DMS153 (cell line): ENCODE data around the gene DBH.

Experiments used
- DNase-seq: peaks from one replicate; lab custom pipeline; 2025; lab: John Stamatoyannopoulos, UW

DBH gene

DNA sequence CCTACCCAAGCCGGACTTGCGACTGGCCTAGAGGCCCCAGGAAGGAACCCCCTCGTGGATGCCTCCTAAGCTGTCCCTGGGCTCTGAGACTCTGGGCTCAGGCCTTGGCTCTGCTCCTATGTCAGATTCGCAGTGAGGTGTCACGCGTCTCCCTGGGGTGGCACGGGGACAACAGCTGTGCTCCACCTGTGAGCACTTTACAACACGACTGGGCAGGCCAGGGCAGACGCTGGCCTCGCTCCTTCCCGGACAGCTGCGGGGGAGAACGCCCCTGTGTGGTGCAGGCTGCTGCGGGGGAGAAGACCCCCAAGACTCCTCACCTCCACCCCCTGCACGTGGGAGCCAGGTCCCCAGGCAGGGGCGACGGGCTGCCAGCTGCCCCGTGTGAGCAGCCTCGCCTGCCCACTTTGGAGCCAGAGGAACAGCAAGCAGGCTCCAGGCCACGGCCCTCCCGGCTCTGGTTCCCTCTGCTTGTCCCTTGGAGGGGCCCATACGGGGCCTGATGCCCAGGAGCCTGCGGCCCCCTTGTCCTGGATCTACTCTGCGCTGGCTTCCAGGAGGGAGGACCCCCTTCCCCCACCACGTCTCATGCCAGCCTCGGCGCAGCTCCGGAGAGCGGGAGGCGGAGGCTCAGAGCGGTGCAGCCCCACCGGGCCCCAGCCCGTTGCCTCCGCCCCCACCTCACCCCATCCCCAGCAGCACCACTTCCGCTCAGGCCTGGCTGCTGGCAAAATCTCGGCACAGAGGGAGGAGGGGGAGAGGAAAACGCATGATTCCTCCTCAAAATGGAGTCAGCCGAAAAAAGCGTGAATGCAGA lies 66.0 kb downstream of the DBH start:
- peak; percentile 50 for DNase-seq

DNA sequence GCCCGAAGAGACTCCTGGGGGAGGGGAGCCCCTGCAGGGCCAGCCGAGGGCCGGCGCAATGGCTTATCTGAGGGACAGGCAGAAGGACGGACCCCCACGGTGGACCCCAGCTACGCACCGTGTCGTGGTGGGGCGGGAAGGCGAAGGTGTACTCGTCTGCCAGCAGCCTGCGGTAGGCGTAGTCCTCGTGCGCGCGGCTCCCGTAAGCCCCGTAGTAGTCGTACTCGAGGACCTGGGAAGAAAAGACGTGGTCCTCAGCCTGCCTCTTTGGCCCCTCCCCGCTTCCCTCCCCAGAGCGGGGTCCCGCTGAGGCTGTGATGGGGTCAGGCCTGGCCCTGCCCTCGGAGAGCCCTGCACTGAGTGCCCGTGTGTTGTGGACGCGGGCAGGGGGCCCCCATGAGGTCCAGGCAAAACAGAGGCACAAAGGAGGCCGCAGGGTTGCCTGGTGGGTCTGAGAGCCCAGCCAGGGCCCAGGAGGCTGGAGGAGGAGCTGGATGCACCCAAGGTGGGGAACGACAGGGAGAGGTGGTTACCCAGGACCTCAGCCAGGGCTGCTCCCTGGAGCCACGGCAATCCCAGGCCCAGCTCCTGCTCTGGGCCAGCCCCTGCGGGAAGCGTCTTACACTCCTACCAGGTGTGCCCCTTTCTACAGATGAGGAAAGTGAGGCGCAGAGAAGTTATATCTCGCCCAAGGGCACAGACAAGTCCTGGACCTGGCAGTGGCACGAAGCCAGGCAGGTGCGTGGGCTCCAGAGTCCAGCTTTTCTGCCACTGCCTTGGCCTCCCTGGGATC lies 66.8 kb downstream of the DBH start:
- DNase-seq, result no peak

- DNase-seq, result peak; percentile 29
Observed at GRCh38 chr9:133703591-133704399, 67.6 kb downstream of the DBH start.

- no peak for DNase-seq
Observed at GRCh38 chr9:133704711-133705181, 68.6 kb downstream of the DBH start.

GRCh38 chr9:133705576-133705975 lies 69.4 kb downstream of the DBH start:
- DNase-seq, result no peak

GRCh38 chr9:133706307-133707050 lies 70.3 kb downstream of the DBH start:
- DNase-seq, result no peak

DNA sequence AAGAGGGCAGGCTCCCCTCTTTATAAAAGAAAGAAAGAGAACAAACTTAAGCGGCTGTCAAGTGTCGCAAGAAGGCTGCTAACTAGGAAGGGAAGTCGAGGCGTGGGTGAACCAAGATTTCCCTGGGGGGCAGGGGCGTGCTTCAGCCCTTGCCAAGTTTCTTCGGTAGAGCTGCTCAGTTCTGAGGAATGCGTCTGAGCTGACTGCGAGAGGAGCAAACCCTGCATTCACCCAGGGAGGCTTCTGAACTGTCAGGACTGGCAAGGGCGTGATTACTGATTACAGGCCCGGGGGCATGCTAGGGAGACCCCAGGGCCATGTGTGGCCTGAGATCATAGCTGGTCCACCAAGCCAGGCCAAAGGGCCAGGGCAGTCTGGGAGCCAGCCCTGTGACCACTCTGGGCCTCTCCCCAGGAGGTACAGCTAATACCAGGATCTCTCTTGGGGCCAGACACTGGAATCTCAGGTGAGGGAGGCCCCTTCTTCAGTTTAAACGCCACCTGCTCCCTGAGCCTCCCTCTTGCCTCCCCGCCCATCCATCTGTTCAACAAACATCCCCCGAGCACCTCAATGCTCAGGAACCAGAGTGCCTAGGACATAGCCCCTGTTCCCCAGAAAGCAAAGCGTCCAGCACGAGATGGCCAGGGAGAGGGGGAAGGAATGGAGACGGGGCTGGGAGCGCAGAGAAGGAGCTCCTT lies 71.1 kb downstream of the DBH start:
- DNase-seq, result no peak

- no peak for DNase-seq
Observed at GRCh38 chr9:133707763-133708245, 71.6 kb downstream of the DBH start.

- no peak for DNase-seq
Observed at GRCh38 chr9:133708246-133709014, 72.3 kb downstream of the DBH start.
